C4-2B (cell line): ENCODE measurements around the gene COX7A2.

Experiments
- CTCF ChIP-seq: fragments of 450-650 bp; conservative IDR thresholded peaks from 2 replicates; pipeline ENCODE4 v1.5.1; 2017; ENCODE audit warnings: mild to moderate bottlenecking
- ZFX ChIP-seq: fragments of 450-650 bp; IDR thresholded peaks from 2 replicates; pipeline ENCODE4 v1.6.1; 2017

GRCh38 chr6:75257343-75258087, 13.9 kb upstream of the COX7A2 start:
- TF ChIP-seq CTCF (no peak), ZFX (no peak)
